K562 (cell line): Measurements from ENCODE around the gene NFE2. TPM values are rescaled to one million over a fixed set of nuclear protein-coding genes. Genes with fewer than 3 reads are reported as not detected.
A peak's percentile ranks its signal among the peaks of the same experiment; 100 is the strongest.

Source experiments
- BMI1 ChIP-seq: fragments of 150-350 bp; IDR thresholded peaks from 2 replicates; pipeline ENCODE4 v1.6.1; 2014; ENCODE audit warnings: low read length
- DDX20 ChIP-seq: fragments of 450-650 bp; IDR thresholded peaks from 2 replicates; pipeline ENCODE4 v1.6.1; 2016; ENCODE audit warnings: missing genetic modification characterization, low read depth, mild to moderate bottlenecking, missing compliant biosample characterization, moderate library complexity
- ELF4 ChIP-seq: fragments of 450-650 bp; formaldehyde crosslinking; IDR thresholded peaks from 2 replicates; pipeline ENCODE4 v1.4.0; 2022; ENCODE audit warnings: missing genetic modification characterization
- ELK1 ChIP-seq: sonication (generic); formaldehyde crosslinking; IDR thresholded peaks from 2 replicates; pipeline ENCODE4 v1.8.1; 2022; ENCODE audit warnings: missing genetic modification reagents
- FOSL1 ChIP-seq: fragments of 200-800 bp; sonication (Bioruptor generic); conservative IDR thresholded peaks from 2 replicates; pipeline ENCODE4 v1.6.1; 2016; ENCODE audit warnings: missing genetic modification characterization, missing compliant biosample characterization
- HMG20A ChIP-seq: fragments of 450-650 bp; formaldehyde crosslinking; conservative IDR thresholded peaks from 2 replicates; pipeline ENCODE4 v1.4.0; 2020; ENCODE audit warnings: mild to moderate bottlenecking, mixed read lengths
- MCM3 ChIP-seq: fragments of 450-650 bp; IDR thresholded peaks from 2 replicates; pipeline ENCODE4 v1.6.1; 2016
- MCM5 ChIP-seq: fragments of 450-650 bp; IDR thresholded peaks from 2 replicates; pipeline ENCODE4 v1.6.1; 2016; ENCODE audit warnings: low read depth
- MYC ChIP-seq, 2 experiments: fragments of 250-450 bp in 1 of 2; sonication (Bioruptor Pico) in 1 of 2; IDR thresholded peaks; 2 replicates each; pipeline versions ENCODE4 v1.5.1 to v1.6.1; 2012 to 2021; ENCODE audit warnings: low read depth in 2 of 2, borderline replicate concordance in 1 of 2, improper control_type of control experiment in 1 of 2, low read length in 1 of 2, mild to moderate bottlenecking in 1 of 2, moderate library complexity in 1 of 2
- NCOR1 ChIP-seq: fragments of 450-650 bp; IDR thresholded peaks from 2 replicates; pipeline ENCODE4 v1.6.1; 2016; ENCODE audit warnings: mild to moderate bottlenecking, moderate library complexity
- REST ChIP-seq, 2 experiments: fragments of 450-650 bp; formaldehyde crosslinking in 1 of 2; IDR thresholded peaks; 2 replicates each; pipeline versions ENCODE4 v1.4.0 to v1.6.1; 2014 to 2020; ENCODE audit warnings: mild to moderate bottlenecking in 2 of 2, borderline replicate concordance in 1 of 2, low read depth in 1 of 2
- SETDB1 ChIP-seq: IDR thresholded peaks from one replicate; pipeline ENCODE4 v1.6.1; 2012; ENCODE audit warnings: low read length, control low read depth, inconsistent platforms
- SNIP1 ChIP-seq: fragments of 450-650 bp; IDR thresholded peaks from 2 replicates; pipeline ENCODE4 v1.7.1; 2017; ENCODE audit warnings: low read depth, mild to moderate bottlenecking
- SRSF7 ChIP-seq: fragments of 200-400 bp; formaldehyde crosslinking; optimal IDR thresholded peaks from 2 replicates; pipeline ENCODE3; 2017; ENCODE audit warnings: mild to moderate bottlenecking, low read depth, low read length
- TCFL5 ChIP-seq: fragments of 250-450 bp; sonication (Bioruptor Pico); conservative IDR thresholded peaks from 2 replicates; pipeline ENCODE4 v1.6.1; 2021; ENCODE audit warnings: mild to moderate bottlenecking, moderate library complexity, matching md5 sums
- TFAP4 ChIP-seq: sonication (generic); formaldehyde crosslinking; IDR thresholded peaks from 2 replicates; pipeline ENCODE4 v1.8.0; 2022; ENCODE audit warnings: missing genetic modification reagents, mild to moderate bottlenecking, moderate library complexity, borderline replicate concordance
- ZNF253 ChIP-seq: fragments of 250-450 bp; sonication (Bioruptor Pico); conservative IDR thresholded peaks from 2 replicates; pipeline ENCODE4 v1.6.1; 2021; ENCODE audit warnings: mild to moderate bottlenecking
- ZNF830 ChIP-seq: fragments of 250-450 bp; sonication (Bioruptor Pico); IDR thresholded peaks from 2 replicates; pipeline ENCODE4 v1.5.0; 2021; ENCODE audit warnings: mild to moderate bottlenecking
- polyA plus RNA-seq, 8 experiments: library from polyadenylated mRNA; depleted of rRNA in 4 of 8; stranded (reverse) in 5 of 8; unstranded in 3 of 8; fragments of >200 nt; fragmentation: Nextera tagmentation in 2 of 8; fragmentation: Illumina TruSeq in 1 of 8; extraction: Ambion mirVana in 2 of 8; extraction: Trizol in 1 of 8; gene quantifications; 2 replicates each; pipeline versions ENCODE4 v1.2.1 to v1.2.3, GENCODE V29; 2011 to 2014; ENCODE audit warnings: inconsistent platforms in 1 of 8, missing spikeins in 1 of 8
- total RNA-seq, 7 experiments: library from RNA; depleted of rRNA in 6 of 7; stranded (reverse); fragments of >200 nt in 6 of 7; fragmentation: Illumina TruSeq in 2 of 7; extraction: Trizol in 2 of 7; gene quantifications; 2 replicates each; pipeline versions ENCODE4 v1.2.1 to v1.2.3, GENCODE V29; 2011 to 2021; ENCODE audit warnings: low replicate concordance in 1 of 7

Gene NFE2
- total and polyA plus RNA-seq, 9 of the 15 experiments (the other 6 are each of a cell fraction or from before 2014, with no cell fraction given) = 12.3 to 282 (median 208) TPM

GRCh38 chr12:54287261-54288157 is 13.3 kb downstream of the NFE2 start (continued):
- TF ChIP-seq MYC (IDR thresholded peaks at IDR 0.05; ENCODE audit: low read depth, low read length) (no peak), MYC (CRISPR knock-in tag; IDR thresholded peaks at IDR 0.05; ENCODE audit: borderline replicate concordance, low read depth) (peak; percentile 57; the same call in 1 of the 2 replicates), HMG20A (CRISPR knock-in tag) (no peak), REST (IDR thresholded peaks at IDR 0.05; ENCODE audit: borderline replicate concordance) (no peak), REST (CRISPR knock-in tag; IDR thresholded peaks at IDR 0.05; ENCODE audit: low read depth) (no peak), BMI1 (no peak), TFAP4 (CRISPR knock-in tag) (peak; percentile 53), ZNF253 (peak; percentile 49; the same call in 1 of the 2 replicates), TCFL5 (CRISPR knock-in tag) (0 out of 2 replicates have a peak, but pooled peaks have one; percentile 4), NCOR1 (no peak), ZNF830 (CRISPR knock-in tag) (0 out of 2 replicates have a peak, but pooled peaks have one; percentile 36), SRSF7 (no peak), MCM5 (no peak), MCM3 (no peak), FOSL1 (no peak), SNIP1 (0 out of 2 replicates have a peak, but pooled peaks have one; percentile 8), SETDB1 (no peak), DDX20 (tag) (no peak), ELK1 (CRISPR knock-in tag) (no peak), ELF4 (CRISPR knock-in tag) (no peak)
